NCI-H82 (cell line): ENCODE measurements around the gene CAMK1D.
"Not testable (repeated sequence)": the region's sequence is repeated elsewhere in the genome, so short reads cannot be mapped to it uniquely, and the experiment has no call there.

Source experiments
- DNase-seq: peaks from one replicate; lab custom pipeline; 2025; lab: John Stamatoyannopoulos, UW

The CAMK1D gene

GRCh38 chr10:12725580-12725888 lies 376.2 kb downstream of the CAMK1D start:
- not testable (repeated sequence) for DNase-seq

DNA sequence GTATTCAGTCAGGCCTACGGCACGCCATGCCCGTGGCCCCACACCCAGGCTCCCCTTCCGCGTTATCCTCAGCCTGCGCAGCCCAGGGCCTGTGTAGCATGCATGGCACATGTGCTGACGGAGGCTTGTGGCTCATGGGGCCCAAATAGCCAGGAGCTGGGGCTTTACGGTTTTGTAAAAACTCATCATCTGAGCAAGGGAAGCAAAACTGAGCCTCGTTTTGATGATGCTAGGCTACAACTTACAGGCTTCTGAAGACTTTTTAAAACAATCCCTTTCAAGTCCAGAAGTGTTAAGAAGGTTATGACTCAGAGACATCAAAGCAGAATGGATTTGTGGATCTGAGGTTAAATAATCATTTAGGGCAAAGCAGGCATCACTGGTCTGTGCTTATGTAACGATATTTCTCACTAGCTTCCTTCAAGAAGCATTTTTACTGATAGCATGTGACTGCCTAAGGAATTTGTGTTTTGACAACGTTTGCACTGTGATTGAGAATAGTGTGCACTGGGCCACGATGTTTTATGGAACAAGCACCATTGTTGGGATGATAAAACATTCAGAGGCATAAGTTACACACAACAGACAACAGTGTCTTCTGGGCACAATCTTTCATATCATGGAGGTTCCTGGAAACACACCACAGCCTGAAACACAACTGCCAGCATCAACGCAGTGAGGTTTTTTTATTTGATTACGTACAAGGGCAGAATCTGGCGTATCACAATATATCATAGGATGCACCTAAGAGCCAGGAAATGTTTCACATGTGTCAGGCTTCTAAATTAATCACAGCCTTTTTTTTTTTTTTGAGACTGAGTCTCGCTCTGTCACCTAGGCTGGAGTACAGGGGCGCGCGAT lies 377.9 kb downstream of the CAMK1D start:
- no peak for DNase-seq

DNA sequence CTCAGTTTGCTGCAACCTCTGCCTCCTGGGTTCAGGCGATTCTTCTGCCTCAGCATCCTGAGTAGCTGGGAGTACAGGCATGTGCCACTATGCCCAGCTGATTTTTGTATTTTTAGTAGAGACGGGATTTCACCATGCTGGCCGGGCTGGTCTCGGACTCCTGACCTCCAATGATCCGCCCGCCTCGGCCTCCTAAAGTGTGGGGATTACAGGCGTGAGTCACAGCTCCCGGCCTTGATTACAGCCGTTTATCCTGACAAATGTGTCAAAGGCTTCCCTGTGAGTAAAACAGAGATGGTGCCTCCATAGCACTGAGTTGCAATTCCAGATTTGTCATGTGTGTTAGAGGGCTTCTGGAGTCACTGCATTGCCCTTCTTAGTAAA lies 378.5 kb downstream of the CAMK1D start:
- DNase-seq, result peak; percentile 45

DNA sequence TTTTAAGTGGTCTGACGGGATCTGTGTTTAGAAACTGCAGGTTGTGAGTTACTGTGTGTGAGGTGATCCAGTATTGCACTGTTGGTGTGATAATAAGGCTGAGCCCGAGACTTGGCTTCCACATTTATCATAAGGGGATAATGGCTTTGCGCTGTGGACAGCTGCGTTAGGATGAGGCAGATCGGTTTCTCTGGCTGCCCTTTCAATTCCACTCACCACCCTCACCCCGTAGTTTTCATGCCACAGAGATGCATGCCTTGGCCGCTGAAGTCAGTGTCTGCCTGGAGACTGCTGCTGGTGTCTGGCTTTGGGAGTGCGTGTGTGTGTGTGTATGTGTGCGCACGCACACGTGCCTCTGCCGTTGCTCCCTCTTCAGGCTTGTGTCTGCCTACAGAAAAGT lies 379.1 kb downstream of the CAMK1D start:
- peak; percentile 35 for DNase-seq

DNA sequence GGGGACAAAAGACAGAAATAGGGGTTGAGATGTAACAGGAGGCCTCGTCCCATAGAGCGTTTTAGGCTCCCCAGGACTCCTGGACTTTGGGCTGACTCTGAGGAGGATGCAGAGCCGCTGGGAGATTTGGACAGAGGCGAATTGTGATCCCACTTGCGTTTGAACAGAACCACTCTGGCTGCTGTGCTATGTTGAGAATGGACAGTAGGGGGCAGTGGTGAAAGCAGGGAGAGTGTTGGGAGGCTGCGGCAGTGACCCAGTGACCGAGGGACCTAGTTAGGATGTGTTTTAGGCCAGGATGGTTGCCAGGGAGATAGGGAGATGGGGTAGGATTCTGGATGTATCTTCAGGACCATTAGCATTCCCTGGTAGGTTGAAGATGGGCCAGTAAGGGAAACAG lies 380.5 kb downstream of the CAMK1D start:
- DNase-seq, result no peak

- DNase-seq, result no peak
These were observed 381.6 kb downstream of the CAMK1D start for GRCh38 chr10:12730809-12731519.

DNA sequence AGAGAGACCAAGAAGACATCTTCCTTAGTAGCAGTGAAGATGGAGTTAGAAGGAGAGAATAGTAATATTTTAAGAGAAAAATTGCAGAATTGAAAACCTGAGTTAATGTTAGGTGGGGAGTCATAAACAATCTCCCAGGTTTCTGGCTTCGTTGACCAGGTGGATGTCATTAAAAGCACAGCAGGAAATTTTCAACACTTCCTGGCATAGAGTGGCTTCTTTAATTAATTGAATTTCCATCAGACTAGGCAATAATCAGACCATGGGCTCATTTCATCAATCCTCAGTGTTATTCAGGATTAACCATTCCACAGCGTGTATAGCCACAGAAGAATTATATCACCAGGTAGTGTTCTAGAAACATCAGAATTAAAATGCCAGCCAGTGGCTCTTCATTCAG lies 383.9 kb downstream of the CAMK1D start:
- DNase-seq, result no peak

DNA sequence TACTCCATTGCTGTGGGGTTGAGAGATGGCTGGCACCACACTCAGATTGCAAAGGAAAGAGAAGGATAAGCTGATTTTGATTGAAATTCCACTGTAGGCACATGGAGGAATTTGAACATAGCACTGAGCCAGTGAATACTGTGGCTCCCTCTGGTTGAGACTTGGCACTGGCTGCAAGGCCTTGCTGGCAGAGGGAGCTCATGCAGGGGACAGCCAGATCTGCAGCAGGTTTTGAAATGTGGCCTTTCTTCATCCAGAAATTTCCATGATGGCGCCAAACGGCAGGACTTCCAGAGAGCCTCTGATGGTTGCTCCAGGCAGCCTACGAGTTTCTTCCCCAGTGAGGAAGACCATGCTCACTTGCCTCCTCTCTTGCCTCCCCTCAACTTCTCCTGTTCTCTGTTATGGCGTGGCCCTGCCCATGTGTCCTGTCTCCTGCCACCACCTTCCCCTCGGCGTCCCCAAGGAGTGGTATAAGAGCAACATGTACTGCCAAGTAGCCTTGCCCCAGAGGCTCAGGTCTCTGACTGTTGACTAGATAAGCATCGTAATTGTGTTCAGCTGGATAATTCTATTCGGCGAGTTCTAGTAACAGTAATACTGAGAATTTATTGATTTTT lies 386.6 kb downstream of the CAMK1D start:
- no peak for DNase-seq

GRCh38 chr10:12740813-12741212 lies 391.5 kb downstream of the CAMK1D start:
- no peak for DNase-seq

- no peak for DNase-seq
These were observed 392.0 kb downstream of the CAMK1D start for GRCh38 chr10:12741360-12741804.

DNA sequence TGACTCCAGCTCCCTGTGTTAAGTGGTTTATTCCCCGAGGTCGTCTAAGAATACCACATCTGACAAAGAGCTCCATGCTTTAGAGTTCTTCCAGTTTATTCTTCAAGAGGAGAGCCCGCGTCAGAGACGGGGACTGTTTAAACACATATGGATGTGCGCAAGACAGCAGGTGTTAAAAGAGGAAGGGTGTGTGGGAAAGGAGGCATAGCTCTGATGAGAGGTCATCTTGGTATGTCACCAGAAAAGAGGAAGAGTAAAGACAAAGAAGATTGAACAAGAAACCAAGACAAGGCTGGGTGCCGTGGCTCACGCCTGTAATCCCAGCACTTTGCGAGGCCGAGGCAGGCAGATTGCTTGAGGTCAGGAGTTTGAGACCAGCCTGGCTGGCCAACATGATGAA lies 393.4 kb downstream of the CAMK1D start:
- DNase-seq, result no peak

DNA sequence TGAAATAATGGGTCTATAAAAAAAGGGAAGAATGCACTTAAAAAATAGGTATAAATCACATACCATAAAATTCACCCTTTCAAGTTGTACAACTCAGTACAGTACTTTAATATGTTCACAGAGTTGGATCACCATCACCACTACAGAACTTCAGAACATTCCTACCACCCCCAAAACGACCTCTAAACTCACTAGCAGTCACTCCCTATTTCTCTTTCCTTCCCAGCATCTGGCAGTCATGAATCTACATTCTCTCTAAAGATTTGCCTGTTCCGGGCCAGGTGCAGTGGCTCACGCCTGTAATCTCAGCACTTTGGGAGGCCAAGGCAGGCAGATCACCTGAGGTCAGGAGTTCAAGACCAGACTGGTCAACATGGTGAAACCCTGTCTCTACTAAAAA lies 394.1 kb downstream of the CAMK1D start:
- DNase-seq, result not testable (repeated sequence)

- no peak for DNase-seq
These were observed 394.6 kb downstream of the CAMK1D start for GRCh38 chr10:12743941-12744340.

GRCh38 chr10:12748186-12748585 lies 398.8 kb downstream of the CAMK1D start:
- no peak for DNase-seq

DNA sequence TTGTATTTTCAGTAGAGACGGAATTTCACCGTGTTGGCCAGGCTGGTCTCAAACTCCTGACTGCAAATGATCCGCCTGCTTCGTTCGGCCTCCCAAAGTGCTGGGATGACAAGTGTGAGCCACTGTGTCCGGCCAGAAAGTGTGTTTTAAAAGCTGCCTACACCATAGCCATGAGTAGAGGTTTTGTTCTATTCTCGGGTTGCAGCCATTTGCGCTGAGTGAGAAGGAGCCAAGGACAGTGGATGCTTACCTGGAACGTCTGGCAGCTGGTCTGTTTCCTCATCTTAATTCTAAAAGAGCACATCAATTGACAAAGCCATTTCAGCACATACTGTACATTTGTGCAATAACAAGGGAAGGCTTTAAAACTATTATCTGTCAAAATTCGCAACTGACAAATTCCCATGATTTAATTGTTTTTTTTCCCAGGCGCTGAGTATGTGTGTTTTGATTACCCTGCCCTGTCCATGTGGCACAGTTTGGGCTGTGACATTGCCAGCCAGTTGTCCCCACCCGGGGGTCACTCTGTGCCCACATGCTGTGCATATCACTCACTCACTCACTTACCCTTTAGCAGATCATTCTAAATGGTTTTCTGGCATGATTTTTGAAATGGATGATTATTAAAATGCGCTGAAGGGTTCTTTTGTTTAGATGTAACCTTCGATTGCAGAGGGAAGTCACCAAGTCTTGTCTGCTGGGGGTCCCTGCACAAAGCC lies 400.6 kb downstream of the CAMK1D start:
- DNase-seq, result no peak

DNA sequence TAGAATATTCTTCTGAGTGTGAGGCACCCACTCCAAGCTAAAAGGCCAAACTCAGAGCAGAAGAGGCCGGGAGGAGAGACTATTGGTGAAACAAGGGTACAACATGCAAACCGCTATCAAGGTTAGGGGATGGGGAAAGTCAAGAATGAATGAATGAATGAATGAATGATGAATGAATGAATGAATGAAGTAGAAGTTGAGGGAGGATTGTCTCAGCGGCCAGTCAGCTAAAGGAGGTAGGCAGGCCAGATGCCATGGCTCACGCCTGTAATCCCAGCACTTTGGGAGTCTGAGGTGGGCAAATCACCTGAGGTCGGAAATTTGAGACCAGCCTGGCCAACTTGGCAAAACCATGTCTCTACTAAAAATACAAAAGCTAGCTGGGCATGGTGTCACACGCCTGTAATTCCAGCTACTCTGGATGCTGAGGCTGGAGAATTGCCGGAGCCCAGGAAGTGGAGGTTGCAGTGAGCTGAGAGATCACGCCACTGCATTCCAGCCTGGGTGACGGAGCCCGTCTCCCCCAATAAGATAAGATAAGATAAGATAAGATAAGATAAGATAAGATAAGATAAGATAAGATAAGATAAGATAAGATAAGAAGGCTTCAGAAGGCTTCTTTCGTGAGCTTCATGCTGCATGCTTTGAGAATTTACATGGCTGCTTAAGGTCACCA lies 401.3 kb downstream of the CAMK1D start:
- DNase-seq, result no peak

GRCh38 chr10:12755075-12755474 lies 405.7 kb downstream of the CAMK1D start:
- DNase-seq, result no peak

GRCh38 chr10:12757351-12757750 lies 408.0 kb downstream of the CAMK1D start:
- no peak for DNase-seq

GRCh38 chr10:12758271-12758670 lies 408.9 kb downstream of the CAMK1D start:
- no peak for DNase-seq

GRCh38 chr10:12766223-12766622 lies 416.9 kb downstream of the CAMK1D start:
- DNase-seq, result no peak

DNA sequence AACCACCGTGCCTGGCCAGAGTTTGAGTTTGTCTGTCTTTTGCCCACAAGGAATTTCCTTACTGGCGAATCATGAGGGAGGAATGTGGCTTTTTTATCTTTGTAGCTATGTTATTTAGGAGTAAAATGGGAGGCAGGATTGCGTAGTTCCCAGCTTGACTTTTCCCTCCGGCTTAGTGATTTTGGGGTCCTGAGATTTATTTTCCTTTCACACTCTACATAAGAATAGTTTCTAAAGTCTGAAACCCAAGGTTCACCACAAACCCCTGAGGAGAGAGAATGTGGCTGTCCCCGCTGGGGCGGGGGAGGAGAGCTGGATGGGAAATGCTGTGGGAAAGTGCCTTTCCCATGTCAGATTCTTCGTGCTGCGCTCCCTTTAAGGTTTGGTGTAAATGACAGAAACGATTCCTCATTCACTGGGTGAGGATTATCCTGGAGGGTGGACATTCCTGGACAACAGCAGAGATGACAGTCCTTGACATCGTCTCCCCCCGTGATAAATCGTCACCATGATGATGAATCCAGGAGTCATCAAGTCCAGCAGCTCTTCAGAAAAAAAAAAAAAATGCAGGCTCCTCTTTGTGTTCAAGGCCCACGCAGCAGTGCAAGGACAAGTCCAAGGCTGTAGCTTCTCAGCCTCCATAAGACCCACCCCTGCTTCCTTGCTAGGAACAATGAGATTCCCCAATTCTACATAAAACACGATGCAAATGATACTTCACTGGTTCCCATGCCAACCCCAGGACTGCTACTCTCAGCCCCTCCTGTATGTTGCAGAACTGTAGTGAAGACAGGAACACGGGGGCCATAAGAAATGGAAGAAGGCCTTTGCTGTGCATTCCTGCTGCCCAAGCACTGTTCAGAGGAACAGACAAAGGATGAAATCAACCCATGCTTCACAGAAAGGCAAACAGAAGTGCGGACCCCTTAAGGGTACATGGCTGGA lies 419.1 kb downstream of the CAMK1D start:
- DNase-seq, result no peak
